Cardiac fibroblast (primary cell): ENCODE data around the gene MAFG.

Experiments used
- DNase-seq, 2 donors: peaks; one replicate each; pipeline versions ENCODE4 v3.0.0 to v3.0.0-alpha.2; 2010; ENCODE audit warnings: low read depth in 2 of 2
- H3K4me3 ChIP-seq, 2 donors: replicated peaks in 1 of 2; 1 replicate in 1 of 2; 2 replicates in 1 of 2; pipeline ENCODE4 v1.5.1; 2011; ENCODE audit warnings: low read depth in 2 of 2, low read length in 2 of 2, mild to moderate bottlenecking in 2 of 2, moderate library complexity in 1 of 2
- TF ChIP-seq, protein P1 (sequence below): IDR thresholded peaks from one replicate; pipeline ENCODE4 v1.5.1; 2011; ENCODE audit warnings: low read depth, mild to moderate bottlenecking, low read length, inconsistent platforms

MAFG gene

DNA sequence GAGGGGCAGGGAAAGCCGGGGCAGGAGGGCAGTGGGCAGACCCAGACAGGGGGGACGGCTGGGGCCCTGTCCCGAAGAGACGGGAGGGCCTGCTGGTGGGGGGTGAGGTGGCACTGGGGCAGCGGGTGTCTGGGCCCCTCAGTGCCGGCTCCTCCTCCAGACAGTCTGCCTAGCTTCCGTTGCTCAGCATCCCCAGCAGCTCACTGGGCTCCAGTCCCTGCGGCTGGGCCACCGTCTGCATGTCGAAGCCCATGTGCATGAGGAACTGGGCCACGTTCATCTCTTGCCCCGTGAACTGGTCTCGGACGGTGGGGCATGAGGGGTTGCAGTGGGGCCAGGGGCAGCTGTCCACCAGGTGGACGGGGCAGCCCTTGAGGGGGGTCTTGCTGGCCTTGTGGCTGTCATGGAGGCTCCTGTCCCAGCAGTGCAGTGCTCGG, 25.3 kb upstream of the MAFG start:
- TF ChIP-seq, protein P1, sequence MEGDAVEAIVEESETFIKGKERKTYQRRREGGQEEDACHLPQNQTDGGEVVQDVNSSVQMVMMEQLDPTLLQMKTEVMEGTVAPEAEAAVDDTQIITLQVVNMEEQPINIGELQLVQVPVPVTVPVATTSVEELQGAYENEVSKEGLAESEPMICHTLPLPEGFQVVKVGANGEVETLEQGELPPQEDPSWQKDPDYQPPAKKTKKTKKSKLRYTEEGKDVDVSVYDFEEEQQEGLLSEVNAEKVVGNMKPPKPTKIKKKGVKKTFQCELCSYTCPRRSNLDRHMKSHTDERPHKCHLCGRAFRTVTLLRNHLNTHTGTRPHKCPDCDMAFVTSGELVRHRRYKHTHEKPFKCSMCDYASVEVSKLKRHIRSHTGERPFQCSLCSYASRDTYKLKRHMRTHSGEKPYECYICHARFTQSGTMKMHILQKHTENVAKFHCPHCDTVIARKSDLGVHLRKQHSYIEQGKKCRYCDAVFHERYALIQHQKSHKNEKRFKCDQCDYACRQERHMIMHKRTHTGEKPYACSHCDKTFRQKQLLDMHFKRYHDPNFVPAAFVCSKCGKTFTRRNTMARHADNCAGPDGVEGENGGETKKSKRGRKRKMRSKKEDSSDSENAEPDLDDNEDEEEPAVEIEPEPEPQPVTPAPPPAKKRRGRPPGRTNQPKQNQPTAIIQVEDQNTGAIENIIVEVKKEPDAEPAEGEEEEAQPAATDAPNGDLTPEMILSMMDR: no peak
- no peak overlapping the region for H3K4me3 ChIP-seq
- no peak for DNase-seq

DNA sequence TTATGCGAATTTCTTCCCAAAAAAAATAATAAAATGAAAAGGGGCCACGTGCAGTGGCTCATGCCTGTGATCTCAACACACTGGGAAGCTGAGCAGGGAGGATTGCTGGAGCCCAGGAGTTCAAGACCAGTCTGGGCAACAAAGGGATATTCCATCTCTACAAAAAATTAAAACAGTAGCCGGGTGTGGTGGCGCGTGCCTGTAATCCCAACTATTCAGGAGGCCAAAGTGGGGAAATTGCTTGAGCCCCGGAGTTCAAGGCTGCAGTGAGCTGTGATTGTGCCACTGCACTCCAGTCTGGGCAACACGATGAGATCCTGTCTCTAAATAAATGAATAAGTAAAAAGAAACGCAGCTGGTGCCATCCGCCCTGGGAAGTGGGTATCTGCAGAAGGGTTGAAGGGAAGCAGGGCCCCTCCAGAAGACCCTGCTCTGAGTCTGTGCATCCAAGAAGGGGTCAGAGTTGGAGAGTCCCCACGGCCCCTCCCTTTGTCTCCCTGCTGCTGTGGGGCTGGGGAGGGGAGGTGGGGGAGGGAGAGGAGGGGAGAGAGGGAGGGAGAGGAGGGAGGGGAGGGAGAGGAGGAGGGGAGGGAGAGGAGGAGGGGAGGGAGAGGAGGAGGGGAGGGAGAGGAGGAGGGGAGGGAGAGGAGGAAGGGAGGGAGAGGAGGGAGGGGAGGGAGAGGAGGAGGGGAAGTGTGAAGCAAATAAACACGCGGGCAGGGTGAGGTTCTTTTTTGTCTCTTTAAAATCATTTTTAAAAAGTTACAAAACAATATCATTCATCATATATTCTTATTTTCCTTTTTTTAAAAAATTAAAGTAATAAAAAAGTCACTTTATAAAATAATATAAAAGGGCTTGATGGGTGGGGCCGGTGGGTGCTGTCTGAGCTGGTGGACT, 24.5 kb upstream of the MAFG start:
- TF ChIP-seq, protein P1: no peak
- no peak for DNase-seq
- no peak overlapping the region for H3K4me3 ChIP-seq

DNA sequence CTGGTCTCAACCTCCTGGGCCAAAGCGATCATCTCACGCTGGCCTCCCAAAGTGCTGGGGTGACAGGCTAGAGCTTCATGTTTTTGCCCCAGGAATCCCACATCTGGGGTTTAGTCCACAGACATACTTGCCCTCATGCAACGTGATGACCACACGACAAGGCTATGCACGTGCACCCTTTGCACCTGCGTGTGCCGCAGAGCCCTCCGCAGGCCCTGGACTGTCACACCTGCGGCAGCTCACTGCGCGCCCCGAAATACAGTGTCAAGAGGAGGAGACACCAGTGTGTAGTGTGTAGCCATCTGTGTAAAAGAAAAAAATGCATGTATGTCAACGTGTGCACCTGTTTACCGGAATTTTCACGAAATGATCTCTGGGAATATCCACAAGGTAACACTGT, 23.0 kb upstream of the MAFG start:
- DNase-seq: no peak
- TF ChIP-seq, protein P1: no peak
- H3K4me3 ChIP-seq: no peak overlapping the region

DNA sequence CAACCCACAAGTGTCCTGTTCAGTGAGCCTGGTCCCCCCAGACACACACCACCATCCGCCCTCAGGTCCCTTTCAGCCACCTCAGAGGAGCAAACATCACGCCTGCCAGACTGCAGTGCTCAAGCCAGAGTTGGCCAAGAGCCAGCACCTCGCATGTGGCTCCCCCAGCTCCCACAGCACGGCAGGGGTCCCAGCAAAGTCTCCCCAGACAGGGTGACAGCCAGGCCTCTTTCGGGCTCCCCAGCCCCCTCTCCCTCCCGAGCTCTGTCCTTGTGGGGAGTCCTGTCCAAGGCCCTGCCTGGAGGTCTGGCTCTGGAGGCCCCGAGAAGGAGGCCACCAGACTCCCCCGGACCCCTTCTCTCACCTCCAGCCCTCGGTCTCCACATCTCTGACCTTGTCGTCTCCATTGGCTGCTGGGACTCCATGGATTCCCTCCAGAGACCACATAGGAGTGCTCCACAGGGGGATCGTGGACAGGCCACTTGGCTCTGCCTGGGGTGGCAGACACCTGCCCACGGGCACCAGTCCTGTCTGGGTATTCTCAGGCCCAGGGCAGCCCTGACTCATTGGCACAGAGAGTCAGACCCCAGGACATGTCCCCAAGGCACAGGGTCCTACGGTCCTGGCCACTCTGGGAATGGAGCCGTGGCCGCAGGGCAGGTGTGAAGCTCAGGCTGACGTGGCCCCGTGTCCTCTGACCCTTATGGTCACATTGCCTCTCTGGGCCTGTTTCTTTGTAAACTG, 21.3 kb upstream of the MAFG start:
- no peak overlapping the region for H3K4me3 ChIP-seq
- no peak for DNase-seq
- TF ChIP-seq, protein P1: no peak

DNA sequence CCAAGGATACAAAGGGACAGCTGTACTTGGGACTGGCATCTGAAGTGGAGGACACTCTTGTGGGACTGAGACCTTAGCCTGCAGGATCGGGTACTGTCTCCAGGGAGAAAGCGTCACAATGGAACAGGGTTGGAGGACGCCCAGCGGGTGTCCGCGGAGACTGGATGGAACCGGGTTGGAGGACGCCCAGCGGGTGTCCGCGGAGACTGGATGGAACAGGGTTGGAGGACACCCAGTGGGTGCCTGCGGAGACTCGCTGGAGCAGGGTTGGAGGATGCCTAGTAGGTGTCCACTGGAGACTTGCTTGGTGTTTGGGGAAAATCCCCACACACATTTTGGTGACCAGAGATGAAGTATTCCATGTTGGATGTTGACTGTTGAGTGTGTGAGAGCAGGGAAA, 19.7 kb upstream of the MAFG start, which contains the start of gene MYADML2:
TSS of gene MYADML2 (minus strand) at position 45 of the 400 bp plus-strand sequence. CDS start 5,492 bp downstream, outside the sequence.
- TF ChIP-seq, protein P1: no peak
- H3K4me3 ChIP-seq: no peak within 1 kb of the TSS
- DNase-seq: no peak

DNA sequence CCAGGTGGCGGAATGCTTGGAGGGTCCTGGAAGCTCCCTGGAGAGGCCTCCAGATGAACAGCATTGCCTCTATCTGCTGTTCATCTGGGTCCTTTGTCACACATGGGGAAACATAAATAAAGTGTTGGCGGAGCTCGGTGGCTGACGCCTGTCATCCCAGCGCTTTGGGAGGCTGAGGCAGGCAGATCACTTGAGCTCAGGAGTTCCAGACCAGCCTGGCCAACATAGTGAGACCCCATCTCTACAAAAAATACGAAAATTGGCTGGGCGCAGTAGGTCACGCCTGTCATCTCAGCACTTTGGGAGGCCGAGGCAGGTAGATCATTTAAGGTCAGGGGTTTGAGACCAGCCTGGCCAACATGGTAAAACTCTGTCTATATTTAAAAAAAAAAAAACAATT, 17.3 kb upstream of the MAFG start:
- H3K4me3 ChIP-seq: no peak overlapping the region
- TF ChIP-seq, protein P1: no peak
- DNase-seq: no peak
